ENCODE data around the gene LY6G5C.

The LY6G5C gene

DNA sequence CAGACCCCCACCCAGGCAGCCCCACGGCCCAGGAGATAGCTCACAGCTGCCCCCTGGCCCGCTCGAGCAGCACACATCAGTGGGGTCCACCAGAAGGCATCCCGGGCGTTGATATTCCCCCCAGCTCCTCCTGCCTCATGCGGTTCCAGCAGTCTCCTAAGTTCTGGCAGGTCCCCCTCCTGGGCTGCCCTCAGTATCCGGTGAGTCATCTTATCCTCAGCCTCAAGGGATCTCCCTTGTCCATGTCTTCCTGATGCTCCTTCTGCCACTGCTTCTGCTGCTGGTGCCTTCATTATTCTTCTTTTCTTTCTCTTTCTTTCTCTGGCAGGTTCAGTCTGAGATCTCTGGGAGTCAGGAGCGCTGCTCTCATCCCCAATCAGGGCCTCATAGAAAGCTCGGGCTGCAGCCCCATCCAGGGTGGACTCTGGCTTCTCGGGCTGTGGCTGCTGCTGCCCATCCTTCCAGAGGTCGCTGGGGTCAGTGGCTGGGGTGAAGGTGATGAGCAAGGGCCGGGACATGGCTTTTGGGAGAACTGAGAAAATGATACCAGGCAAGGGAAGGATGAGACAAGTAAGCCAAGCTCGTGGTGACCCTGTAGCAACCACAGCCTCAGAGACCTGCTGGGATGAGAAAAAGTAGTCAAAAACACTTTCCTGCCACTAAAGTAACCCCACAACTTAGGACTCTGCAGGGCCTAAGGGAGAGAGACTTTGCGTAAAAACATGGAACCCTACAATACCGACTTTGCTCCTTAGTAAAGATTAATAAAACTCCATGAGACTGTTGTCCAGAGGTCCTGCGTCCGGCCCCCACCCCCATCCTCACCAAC lies 16.7 kb downstream of the LY6G5C start:
- in situ Hi-C loops (cut with MboI; ENCODE audit: low sequenced_read_pairs): loop anchor here (25.0 kb wide), 1 partner anchor 298 kb away; the partner anchor contains the start of genes DXO, NELFE and SKIC2

DNA sequence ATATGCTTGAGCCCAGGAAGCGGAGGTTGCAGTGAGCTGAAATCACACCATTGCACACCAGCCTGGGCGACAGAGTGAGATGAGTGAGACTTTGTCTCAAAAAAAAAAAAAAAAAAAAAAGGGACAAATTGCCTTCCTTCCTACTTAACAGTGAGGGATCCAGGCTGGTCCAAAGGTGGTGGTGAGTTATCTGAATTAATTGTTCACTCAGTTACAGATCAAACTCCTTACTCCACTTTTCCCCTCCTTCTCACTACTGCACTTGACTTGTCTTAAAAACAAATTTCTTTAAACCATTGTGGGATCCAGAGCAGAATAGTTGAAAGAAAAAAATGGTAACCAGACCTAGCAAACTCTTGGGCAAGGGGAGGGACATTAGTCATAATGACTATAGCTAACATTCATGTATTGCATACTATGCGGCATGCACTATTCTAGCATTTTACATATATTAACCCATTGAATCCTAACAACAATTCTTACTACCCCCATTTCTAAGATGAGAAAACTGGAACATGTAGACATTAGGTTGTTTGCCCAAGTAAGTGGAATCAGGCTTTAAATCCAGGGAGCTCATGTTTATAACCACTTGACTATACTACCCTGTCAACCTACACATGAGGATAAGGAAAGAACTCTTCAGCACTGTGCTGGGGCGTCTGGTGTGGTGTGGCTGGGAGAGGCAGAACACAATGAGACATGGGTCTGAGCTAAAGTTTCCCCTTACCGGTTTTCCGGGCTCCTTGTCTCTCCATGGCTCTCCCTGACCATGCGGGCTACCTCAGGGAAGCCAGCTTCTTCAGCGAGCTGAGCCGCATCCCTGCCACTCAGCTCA lies 17.5 kb downstream of the LY6G5C start:
- in situ Hi-C loops (cut with MboI; ENCODE audit: low sequenced_read_pairs): loop anchor here (25.0 kb wide), 1 partner anchor 299 kb away; the partner anchor contains the start of genes DXO, NELFE and SKIC2

DNA sequence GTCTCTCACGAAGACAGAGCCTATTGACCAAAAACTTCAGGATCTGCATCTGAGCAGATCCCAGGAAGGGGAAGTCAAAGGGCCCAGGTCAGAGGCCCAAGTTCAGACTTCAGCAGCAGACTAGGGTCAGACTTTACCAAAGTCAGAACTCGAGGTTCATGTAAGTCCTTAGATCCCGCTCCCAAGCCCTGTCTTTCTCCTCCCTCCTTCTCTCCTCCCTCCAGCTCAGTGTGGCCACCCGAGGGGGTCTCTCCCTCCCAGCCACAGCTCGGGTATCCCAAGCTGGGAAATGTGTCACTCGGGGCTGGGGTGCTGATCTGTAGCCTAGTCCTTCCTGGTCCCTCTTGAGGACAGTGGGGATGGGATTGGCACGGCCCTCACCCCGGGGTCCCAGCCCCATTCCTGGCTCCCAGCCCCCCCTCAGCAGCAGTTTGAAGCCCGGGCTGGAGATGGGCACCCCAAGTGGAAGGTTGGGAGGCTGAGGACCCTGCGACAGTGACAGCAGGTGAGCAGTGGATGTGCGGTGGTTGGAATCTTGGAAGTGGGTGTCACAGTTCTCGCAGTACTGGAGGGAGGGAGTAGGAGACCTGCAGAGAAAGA lies 18.6 kb downstream of the LY6G5C start:
- in situ Hi-C loops (cut with MboI; ENCODE audit: low sequenced_read_pairs): loop anchor here (25.0 kb wide), 1 partner anchor 300 kb away; the partner anchor contains the start of genes DXO, NELFE and SKIC2

DNA sequence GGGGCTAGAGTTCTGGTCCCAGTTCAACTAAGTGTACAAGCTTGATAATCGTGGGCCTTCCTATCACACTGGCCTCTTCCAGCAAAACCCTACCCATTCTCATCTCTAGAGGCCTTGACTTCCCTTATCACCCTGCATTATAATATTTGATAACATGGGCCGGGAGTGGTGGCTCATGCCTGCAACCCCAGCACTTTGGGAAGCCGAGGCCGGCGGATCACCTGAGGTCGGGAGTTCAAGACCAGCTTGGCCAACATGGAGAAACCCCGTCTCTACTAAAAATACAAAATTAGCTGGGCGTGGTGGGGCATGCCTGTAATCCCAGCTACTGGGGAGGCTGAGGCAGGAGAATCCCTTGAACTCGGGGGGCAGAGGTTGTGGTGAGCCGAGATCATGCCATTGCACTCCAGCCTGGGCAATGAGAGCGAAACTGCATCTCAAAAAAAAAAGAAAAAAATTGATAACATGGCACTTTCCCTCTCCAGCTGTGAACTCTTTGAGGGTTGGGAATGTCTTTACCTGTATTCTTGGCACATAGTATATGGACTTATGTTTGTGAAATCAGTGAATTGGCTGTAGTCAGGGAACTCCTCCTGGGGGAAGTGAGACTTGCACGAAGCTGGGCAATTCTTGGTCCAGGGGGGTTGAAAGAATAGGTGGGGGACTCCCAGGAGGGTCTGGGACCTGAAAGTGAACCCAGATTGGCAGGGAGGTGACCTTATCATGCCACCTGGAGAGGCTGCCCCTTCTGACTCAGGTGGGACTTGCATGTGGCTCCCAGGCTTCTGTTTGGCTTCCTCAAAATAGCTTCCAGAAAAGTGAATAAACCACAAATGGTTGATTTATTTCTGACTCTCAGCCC lies 19.4 kb downstream of the LY6G5C start:
- in situ Hi-C loops (cut with MboI; ENCODE audit: low sequenced_read_pairs): loop anchor here (25.0 kb wide), 1 partner anchor 301 kb away; the partner anchor contains the start of genes DXO, NELFE and SKIC2

DNA sequence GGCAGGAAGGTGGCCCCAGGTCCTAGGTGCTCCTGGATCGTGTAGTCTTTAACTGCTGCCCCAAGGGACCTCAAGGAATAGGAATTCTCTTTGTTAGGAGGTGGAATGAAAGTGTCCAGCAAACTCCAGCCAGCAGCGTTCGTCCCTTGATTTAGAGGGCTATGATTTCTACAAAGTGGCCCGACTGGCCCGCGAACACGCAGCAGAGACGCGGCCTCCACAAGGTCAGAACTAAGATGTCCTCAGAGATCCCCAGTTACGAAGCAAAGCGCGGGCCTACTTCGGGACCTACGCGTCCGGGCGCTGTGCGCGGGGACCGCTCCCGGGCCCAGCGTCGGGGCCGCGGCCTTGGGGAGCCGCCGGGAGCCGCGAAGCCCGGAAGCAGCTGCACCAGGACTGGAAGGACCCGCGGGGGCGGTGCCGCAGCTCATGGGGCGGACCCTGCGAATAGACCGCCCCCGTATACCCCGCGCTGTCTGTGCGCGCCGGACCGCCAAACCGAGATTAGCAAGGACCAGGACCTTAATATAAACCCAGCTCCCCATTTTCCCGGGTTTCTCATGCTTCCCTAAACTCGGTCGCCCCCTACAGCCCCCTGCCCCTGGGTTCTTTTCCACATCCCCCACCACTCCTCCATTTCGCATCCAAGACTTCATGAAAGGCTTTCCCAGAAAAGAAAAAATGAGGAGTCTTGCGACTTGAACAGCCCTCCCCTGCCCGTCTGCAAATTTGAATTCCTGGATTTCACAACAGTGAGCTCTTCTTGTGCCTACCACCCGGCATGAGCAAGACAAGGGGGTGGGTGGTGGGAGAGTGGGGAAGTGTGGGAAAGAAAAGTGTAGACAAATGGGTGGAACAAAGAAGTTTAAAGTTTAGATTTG lies 20.2 kb downstream of the LY6G5C start, which contains the start of gene C6orf47:
TSS of gene C6orf47 (minus strand) at position 398 of the 881 bp plus-strand sequence. CDS start 831 bp downstream, outside the sequence.
- in situ Hi-C loops (cut with MboI; ENCODE audit: low sequenced_read_pairs): loop anchor here (25.0 kb wide), 1 partner anchor 302 kb away; the partner anchor contains the start of genes DXO, NELFE and SKIC2

DNA sequence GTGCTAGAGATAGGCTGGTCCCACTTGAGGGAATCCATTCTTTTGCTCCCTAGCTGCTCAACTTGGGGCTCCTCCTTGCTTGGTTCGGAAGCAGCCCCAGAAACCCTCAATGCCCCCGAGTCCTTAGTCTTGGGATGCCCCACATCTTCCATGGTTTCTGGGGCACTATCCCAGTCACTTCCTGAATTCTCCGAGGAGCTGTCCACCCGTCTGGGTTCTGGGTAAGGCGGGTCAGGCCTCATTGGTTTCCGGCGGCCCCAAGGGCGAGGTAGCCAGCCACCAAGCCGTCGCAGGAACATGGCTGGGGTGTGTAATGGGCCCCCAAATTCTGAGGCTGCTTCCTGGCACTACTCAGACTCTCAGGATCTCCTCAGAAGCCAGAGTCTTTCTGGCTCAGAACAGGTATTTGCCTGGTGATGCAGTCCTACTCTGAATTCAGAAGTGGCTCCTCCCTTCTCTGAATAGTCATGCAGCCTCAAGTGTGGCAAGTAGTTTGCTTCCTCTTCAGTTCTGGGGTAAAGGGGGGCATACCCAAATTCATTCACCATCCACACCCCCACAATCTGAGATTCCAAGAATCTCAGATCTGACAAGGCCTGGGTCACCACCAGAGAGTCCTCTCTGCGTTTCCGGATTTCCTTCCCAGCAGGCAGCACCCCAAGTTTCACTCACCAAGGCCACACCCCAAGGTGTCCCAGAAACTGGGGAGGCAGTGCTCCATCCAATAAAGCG lies 21.1 kb downstream of the LY6G5C start:
- in situ Hi-C loops (cut with MboI; ENCODE audit: low sequenced_read_pairs): loop anchor here (25.0 kb wide), 1 partner anchor 302 kb away; the partner anchor contains the start of genes DXO, NELFE and SKIC2

DNA sequence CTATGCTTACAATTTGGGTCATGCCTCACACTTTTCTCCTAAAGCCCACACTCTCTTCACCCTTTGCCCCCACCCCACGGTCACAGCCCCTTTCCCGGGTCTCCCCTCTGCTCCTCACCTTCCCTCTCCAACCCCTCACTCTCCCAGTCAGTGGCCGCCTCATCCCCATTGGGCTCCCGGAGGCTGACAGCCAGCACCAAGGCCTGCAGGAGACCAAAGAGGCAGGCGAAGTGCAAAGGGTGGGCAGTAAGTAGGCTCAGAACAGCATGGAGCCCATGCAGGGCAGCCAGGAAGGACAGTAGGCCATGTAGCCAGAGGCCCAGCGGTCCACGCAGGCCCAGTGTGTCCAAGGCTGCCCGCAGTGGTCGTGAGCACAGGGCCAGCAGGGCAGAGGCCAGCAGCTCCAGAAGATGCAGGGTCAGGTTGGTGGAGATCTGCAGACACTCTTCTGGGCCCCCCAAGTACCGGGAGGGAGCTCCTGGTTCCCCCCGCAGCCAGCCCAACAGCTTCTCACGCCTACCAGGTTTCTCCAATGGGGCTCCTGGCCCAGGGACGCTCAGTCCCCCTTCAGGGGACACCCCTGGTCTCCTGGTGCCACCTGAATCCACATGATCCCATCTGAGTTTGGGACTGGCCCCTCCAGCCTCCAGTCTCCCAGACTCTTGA lies 21.8 kb downstream of the LY6G5C start:
- in situ Hi-C loops (cut with MboI; ENCODE audit: low sequenced_read_pairs): loop anchor here (25.0 kb wide), 1 partner anchor 303 kb away; the partner anchor contains the start of genes DXO, NELFE and SKIC2

DNA sequence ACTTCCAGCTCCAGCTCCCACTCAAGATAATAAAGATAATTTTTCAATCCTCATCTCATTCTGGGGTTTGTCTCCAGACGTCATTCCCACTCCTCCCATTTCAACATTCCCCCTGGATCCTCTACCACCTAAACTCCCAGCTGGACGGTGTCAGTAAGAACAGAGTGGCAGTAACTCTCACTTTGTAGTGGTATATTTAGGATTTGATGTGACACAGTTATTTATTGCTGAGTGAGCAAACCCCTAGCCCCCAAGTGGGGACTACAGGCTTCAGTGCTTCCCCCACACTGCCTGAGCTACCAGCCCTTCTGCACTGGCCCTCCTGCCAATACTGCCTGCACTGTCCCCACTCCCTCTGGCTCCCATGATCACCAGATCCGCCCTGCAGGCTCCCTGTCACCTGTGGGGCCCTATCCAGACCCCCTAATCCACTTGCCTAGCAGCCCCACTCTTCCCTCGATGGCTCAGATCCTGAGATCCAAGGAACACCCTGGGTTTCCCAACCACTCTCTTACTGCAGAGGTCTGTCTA lies 22.6 kb downstream of the LY6G5C start:
- in situ Hi-C loops (cut with MboI; ENCODE audit: low sequenced_read_pairs): loop anchor here (25.0 kb wide), 1 partner anchor 304 kb away; the partner anchor contains the start of genes DXO, NELFE and SKIC2

DNA sequence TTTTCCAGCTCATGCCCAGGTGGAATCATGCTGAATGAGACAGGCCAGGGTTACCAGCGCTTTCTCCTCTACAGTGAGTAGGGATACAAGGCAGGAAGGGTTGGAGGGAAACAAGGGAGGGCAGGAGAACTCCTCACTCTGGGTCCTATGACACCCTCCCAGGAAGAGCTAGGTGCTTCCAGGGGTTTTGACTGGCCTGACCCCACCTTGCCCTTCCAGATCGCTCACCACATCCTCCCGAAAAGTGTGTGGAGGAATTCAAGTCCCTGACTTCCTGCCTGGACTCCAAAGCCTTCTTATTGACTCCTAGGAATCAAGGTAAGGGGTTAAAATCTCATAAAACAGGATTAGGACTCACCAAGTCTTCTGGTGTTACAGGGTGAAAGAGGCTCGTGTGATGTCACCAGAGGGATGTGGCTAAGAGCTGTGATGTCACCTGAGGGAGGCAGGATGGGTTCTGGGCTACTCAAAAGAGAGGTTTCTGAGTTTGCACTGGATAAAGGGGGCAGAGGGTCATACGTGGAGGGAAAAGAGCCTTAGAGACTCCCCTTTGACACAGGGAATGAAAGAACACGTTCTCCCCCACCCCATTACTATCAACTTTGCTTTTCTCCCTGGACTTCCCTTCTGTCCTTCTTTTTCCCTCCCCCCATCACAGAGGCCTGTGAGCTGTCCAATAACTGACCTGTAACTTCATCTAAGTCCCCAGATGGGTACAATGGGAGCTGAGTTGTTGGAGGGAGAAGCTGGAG lies 23.3 kb downstream of the LY6G5C start:
- in situ Hi-C loops (cut with MboI; ENCODE audit: low sequenced_read_pairs): loop anchor here (25.0 kb wide), 1 partner anchor 305 kb away; the partner anchor contains the start of genes DXO, NELFE and SKIC2

DNA sequence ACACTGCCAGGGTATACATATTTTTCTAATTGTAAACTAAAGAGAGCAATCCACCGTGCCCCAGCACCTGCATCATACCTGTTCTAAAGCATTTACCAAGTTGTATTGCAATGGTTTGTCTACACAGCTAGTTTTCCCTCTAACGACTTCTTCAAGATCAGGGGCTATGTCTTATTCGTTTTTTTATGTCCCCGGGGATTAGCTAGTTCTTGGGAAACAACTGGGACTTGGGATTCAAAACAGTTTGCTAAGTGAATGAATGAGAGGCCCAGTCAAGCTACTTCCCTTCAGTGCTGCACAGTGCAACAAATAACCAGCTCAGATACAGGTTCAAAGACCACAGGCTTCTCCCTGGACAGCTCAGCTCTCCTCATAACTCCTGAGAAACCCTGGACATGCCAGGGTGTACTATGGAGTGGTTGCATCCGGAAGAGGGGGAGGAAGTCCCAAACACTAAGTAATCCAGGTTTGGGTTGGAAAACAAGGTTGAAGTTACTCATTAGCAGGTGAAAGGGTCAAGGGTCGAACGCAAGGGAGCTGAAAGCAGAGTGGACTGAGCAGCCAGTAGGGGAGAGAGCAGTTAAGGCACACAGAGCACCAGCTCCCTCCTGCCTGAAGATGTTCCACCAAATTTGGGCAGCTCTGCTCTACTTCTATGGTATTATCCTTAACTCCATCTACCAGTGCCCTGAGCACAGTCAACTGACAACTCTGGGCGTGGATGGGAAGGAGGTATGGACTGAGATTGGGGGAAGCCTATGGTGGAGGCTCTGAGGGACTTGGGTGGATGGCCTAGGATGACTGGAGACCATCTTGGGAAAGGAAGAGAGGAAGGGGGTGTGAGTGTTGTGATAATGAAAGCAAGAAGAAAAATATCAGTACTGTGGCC lies 25.3 kb downstream of the LY6G5C start, which contains the start of gene APOM:
TSS of gene APOM (plus strand) at position 546 of the 889 bp plus-strand sequence. CDS start at position 619, 73 bp downstream.
- in situ Hi-C loops (cut with MboI; ENCODE audit: low sequenced_read_pairs): loop anchor here (25.0 kb wide), 1 partner anchor 307 kb away; the partner anchor contains the start of genes DXO, NELFE and SKIC2

DNA sequence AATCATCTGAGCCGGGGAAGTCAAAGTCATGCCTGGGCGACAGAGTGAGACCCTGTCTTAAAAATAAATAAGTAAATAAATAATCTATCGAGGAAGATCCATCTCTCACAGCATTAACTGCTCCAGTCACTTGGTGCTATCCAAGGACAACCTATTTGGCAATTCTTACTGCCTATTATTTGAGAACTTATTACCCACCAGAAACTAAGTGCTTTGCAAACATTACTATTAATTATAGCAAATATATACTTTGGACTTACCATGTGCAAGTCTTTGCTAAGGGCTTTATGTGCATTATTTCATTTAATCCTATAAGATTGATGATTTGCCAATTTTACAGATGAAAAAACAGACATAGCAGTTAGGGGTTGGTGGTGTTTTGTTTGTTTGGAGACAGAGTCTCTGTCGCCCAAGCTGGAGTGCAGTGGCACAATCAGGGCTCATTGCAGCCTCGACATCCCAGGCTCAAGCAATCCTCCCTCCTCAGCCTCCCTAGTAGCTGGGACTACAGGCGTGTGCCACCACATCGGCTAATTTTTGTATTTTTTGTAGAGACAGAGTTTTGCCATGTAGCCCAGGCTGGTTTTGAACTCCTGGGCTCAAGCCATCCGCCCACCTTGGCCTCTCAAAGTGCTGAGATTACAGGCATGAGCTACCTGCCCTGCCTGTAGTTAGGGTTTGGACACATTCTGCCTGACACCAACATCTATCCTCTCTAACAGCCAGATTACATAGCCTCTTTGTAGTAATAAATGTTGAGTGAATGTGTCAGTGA lies 26.1 kb downstream of the LY6G5C start:
- in situ Hi-C loops (cut with MboI; ENCODE audit: low sequenced_read_pairs): loop anchor here (25.0 kb wide), 1 partner anchor 308 kb away; the partner anchor contains the start of genes DXO, NELFE and SKIC2

DNA sequence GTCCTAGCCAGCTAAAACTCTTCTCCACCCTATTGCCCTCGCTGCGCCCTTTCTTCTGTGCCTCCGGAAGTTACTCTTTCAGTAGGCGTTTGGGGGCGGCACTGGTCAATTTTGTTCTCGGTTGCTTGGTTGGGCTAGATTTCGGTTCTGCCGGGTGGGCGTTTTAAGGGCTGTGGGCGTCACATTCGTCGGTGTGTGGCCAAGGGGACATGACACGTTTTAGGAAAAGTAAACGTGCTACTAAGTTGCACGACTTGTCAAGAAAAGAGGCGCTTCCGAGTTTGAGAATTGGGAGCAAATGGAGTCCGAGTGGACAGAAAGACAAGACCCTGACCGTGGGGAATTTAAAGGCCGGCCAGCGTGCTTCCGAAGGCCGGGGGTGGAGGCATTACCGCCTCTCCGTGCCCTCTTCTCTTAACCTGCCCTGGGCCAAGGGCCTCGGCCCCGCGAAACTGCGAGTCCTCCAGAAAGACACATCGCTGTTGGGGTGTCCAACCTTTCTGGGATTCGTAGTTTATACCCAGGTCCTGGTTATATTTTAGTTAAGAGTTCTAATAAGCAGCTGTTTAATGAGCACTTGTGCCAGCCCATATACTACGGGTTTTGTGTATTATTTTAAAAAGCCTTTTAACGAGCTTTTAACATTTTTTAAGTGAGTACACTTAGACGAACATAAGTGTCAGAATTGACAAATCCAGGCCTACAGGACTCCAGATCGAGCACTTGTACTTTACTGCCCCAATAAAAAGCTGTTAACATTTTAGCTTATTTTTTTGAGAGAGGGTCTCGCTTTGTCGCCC lies 27.7 kb downstream of the LY6G5C start:
- in situ Hi-C loops (cut with MboI; ENCODE audit: low sequenced_read_pairs): loop anchor here (25.0 kb wide), 1 partner anchor 309 kb away; the partner anchor contains the start of genes DXO, NELFE and SKIC2

DNA sequence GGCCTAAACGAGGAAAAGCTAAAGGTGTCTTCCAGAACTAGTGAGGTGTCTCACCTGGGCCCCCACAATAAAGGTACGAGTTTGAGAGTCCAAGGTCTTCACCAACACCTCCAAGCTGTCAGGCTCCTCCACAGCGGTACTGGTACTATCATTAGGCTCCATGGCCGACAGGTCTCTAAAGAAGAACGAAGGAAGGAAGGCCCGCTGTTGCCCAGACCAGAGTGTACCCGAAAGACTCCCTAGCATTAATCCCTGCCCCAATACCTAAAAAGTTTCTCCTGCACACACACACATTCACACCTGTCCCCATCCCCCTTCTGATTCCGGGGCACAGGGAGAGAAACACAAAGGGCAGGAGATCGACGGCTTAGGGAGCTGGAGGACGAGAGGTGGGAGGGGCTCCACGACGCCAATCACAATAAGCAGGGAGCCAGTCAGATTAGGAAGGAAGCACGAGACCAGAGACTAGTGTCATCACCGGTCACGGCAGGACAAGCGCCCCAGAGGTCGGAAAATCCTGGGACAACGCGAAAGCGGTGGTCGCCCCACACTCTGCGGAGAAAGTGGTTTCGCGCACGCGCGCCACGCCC lies 29.2 kb downstream of the LY6G5C start:
- in situ Hi-C loops (cut with MboI; ENCODE audit: low sequenced_read_pairs): loop anchor here (25.0 kb wide), 1 partner anchor 311 kb away; the partner anchor contains the start of genes DXO, NELFE and SKIC2

Data from HL-60/S4 treated with phorbol 12-myristate 13-acetate at 8.2 ng/mL for 4 days and 3 days (cell line).